H1 (cell line): Measurements from ENCODE around the gene GRM4. TPM values are rescaled to one million over a fixed set of nuclear protein-coding genes. Genes with fewer than 3 reads are reported as not detected.

Experiments used
- CTCF ChIA-PET: fragments of 300-600 bp; sonication (Branson Sonifier 250); formaldehyde crosslinking; loops from one replicate; lab custom pipeline; 2021; ENCODE audit not compliant: partially characterized antibody; lab: Charles Lee
- POLR2A ChIA-PET: fragments of 300-600 bp; sonication (Branson Sonifier 250); formaldehyde crosslinking; loops from one replicate; lab custom pipeline; 2021; ENCODE audit warnings: inconsistent platforms; ENCODE audit not compliant: partially characterized antibody; lab: Charles Lee
- DNase-seq, 2 experiments: peaks; one replicate each; pipeline versions ENCODE4 v3.0.0 to v3.0.0-alpha.2; 2010 to 2022; ENCODE audit warnings: low spot score in 2 of 2, low read depth in 1 of 2, mixed read lengths in 1 of 2
- FAIRE-seq: peaks from 2 replicates; lab custom pipeline; 2011; peaks lifted over from hg19 to GRCh38; lab: Jason Lieb, UNC
- H2AFZ ChIP-seq: 2 replicates; pipeline ENCODE4 v1.8.1; 2012; ENCODE audit warnings: low read length, inconsistent platforms
- H2AK5ac ChIP-seq: 2 replicates; pipeline ENCODE4 v1.6.1; 2013; ENCODE audit warnings: low read depth, low read length
- H2BK120ac ChIP-seq: replicated peaks from 2 replicates; pipeline ENCODE3; 2013; ENCODE audit warnings: low read depth, low read length, inconsistent platforms
- H2BK12ac ChIP-seq: 2 replicates; pipeline ENCODE4 v1.6.1; 2013; ENCODE audit warnings: low read depth, low read length
- H2BK15ac ChIP-seq: 2 replicates; pipeline ENCODE4 v1.6.1; 2013; ENCODE audit warnings: low read length
- H2BK20ac ChIP-seq: 2 replicates; pipeline ENCODE4 v1.6.1; 2013; ENCODE audit warnings: low read length
- H2BK5ac ChIP-seq: 2 replicates; pipeline ENCODE4 v1.6.1; 2013; ENCODE audit warnings: low read depth, low read length
- H3K14ac ChIP-seq: 2 replicates; pipeline ENCODE4 v1.6.1; 2013; ENCODE audit warnings: inconsistent platforms; ENCODE audit not compliant: insufficient read length
- H3K18ac ChIP-seq: 2 replicates; pipeline ENCODE4 v1.6.1; 2013; ENCODE audit warnings: low read length; ENCODE audit errors: extremely low read depth
- H3K23ac ChIP-seq: 2 replicates; pipeline ENCODE4 v1.6.1; 2013; ENCODE audit warnings: inconsistent platforms; ENCODE audit not compliant: insufficient read length
- H3K23me2 ChIP-seq: 2 replicates; pipeline ENCODE4 v1.6.1; 2013; ENCODE audit warnings: low read depth, low read length
- H3K27ac ChIP-seq: 2 replicates; pipeline ENCODE4 v1.6.1; 2011; ENCODE audit warnings: low read depth, low read length, inconsistent platforms
- H3K27me3 ChIP-seq, 4 experiments: replicated peaks in 1 of 4; 1 replicate in 1 of 4; 2 replicates in 3 of 4; pipeline versions ENCODE4 v1.6.1 to v1.8.1; 2011 to 2013; ENCODE audit warnings: low read length in 3 of 4, mild to moderate bottlenecking in 3 of 4, inconsistent platforms in 2 of 4, mixed read lengths in 2 of 4, moderate library complexity in 1 of 4; ENCODE audit not compliant: control insufficient read depth in 3 of 4, insufficient read depth in 3 of 4; ENCODE audit errors: extremely low read depth in 1 of 4
- H3K36me3 ChIP-seq, 4 experiments: 2 replicates each; pipeline versions ENCODE4 v1.6.1 to v1.8.1; 2011 to 2013; ENCODE audit warnings: mild to moderate bottlenecking in 4 of 4, low read length in 3 of 4, moderate library complexity in 2 of 4, control low read depth in 1 of 4, inconsistent platforms in 1 of 4; ENCODE audit not compliant: insufficient read depth in 4 of 4, control insufficient read depth in 2 of 4
- H3K4ac ChIP-seq: replicated peaks from 2 replicates; pipeline ENCODE3; 2013; ENCODE audit warnings: low read length, low read depth, mixed read lengths, inconsistent platforms; ENCODE audit not compliant: insufficient read length
- H3K4me1 ChIP-seq, 4 experiments: replicated peaks in 1 of 4; 1 replicate in 1 of 4; 2 replicates in 3 of 4; pipeline versions ENCODE4 v1.6.1 to v1.8.1; 2011 to 2013; ENCODE audit warnings: low read length in 3 of 4, inconsistent platforms in 2 of 4, mixed read lengths in 1 of 4; ENCODE audit not compliant: insufficient read depth in 4 of 4, control insufficient read depth in 3 of 4
- H3K4me2 ChIP-seq, 2 experiments: 2 replicates each; pipeline versions ENCODE4 v1.6.1 to v1.8.1; 2011 to 2013; ENCODE audit warnings: low read depth in 2 of 2, low read length in 2 of 2, control low read depth in 1 of 2, inconsistent platforms in 1 of 2, mild to moderate bottlenecking in 1 of 2; ENCODE audit not compliant: insufficient read depth in 1 of 2
- H3K4me3 ChIP-seq, 4 experiments: fragments of 200-600, 300-600 bp in 1 of 4; sonication (generic), shearing (Covaris generic), sonication (Bioruptor Twin) in 1 of 4; 2 replicates each; pipeline versions ENCODE4 v1.5.1 to v1.8.1; 2011 to 2016; ENCODE audit warnings: low read length in 4 of 4, low read depth in 3 of 4, control low read depth in 2 of 4, inconsistent platforms in 2 of 4, mild to moderate bottlenecking in 2 of 4, mixed read lengths in 1 of 4, moderate library complexity in 1 of 4; ENCODE audit not compliant: insufficient read depth in 2 of 4; ENCODE audit errors: extremely low read depth in 1 of 4
- H3K56ac ChIP-seq: replicated peaks from 2 replicates; pipeline ENCODE3; 2013; ENCODE audit warnings: low read depth, mild to moderate bottlenecking, mixed read lengths, low read length, inconsistent platforms; ENCODE audit not compliant: insufficient read length
- H3K79me1 ChIP-seq: 2 replicates; pipeline ENCODE4 v1.6.1; 2013; ENCODE audit warnings: low read depth, low read length, control low read depth
- H3K79me2 ChIP-seq, 2 experiments: 2 replicates each; pipeline versions ENCODE4 v1.6.1 to v1.8.1; 2012 to 2013; ENCODE audit warnings: low read length in 2 of 2, mild to moderate bottlenecking in 2 of 2, inconsistent platforms in 1 of 2; ENCODE audit not compliant: insufficient read depth in 2 of 2, control insufficient read depth in 1 of 2
- H3K9ac ChIP-seq, 4 experiments: replicated peaks in 1 of 4; 1 replicate in 1 of 4; 2 replicates in 3 of 4; pipeline versions ENCODE4 v1.6.1 to v1.8.1; 2011 to 2013; ENCODE audit warnings: low read depth in 3 of 4, low read length in 3 of 4, control low read depth in 2 of 4, mild to moderate bottlenecking in 2 of 4, moderate library complexity in 2 of 4, inconsistent platforms in 1 of 4; ENCODE audit errors: extremely low read depth in 1 of 4
- H3K9me3 ChIP-seq, 2 experiments: 2 replicates each; pipeline versions ENCODE4 v1.6.1 to v1.8.1; 2012 to 2013; ENCODE audit warnings: mild to moderate bottlenecking in 2 of 2, moderate library complexity in 2 of 2, control low read depth in 1 of 2, inconsistent platforms in 1 of 2, low read depth in 1 of 2, low read length in 1 of 2, mixed read lengths in 1 of 2; ENCODE audit not compliant: insufficient read depth in 2 of 2
- H4K20me1 ChIP-seq, 2 experiments: replicated peaks in 1 of 2; 2 replicates each; pipeline versions ENCODE3 to v1.8.1; 2011 to 2013; ENCODE audit warnings: inconsistent platforms in 2 of 2, low read length in 2 of 2, mild to moderate bottlenecking in 1 of 2; ENCODE audit not compliant: insufficient read depth in 2 of 2, control insufficient read depth in 1 of 2
- H4K5ac ChIP-seq: 2 replicates; pipeline ENCODE4 v1.6.1; 2013; ENCODE audit warnings: low read length, low read depth, mixed read lengths, inconsistent platforms; ENCODE audit not compliant: insufficient read length
- H4K8ac ChIP-seq: 2 replicates; pipeline ENCODE4 v1.8.0; 2013; ENCODE audit warnings: mild to moderate bottlenecking, moderate library complexity, low read length, inconsistent platforms; ENCODE audit not compliant: insufficient read depth; ENCODE audit errors: extremely low read depth
- H4K91ac ChIP-seq: replicated peaks from 2 replicates; pipeline ENCODE3; 2013; ENCODE audit warnings: low read length, mixed read lengths, inconsistent platforms; ENCODE audit not compliant: insufficient read length
- CBX8 ChIP-seq: fragments of 300-800, 300-1000 bp; sonication (generic); IDR thresholded peaks from 2 replicates; pipeline ENCODE4 v1.7.1; 2016; ENCODE audit warnings: low read depth, low read length, borderline replicate concordance
- WGBS, 2 experiments: shearing (Covaris generic) in 1 of 2; methylation state at CpG; one replicate each; pipeline versions ENCODE4 v1.1.6 to v1.1.7; 2013 to 2015; ENCODE audit warnings: low lambda C conversion rate in 2 of 2, mixed read lengths in 2 of 2, inconsistent platforms in 1 of 2, low coverage in 1 of 2, missing lambda C conversion rate in 1 of 2; ENCODE audit not compliant: insufficient replicate concordance in 2 of 2, insufficient coverage in 1 of 2, insufficient read length in 1 of 2; ENCODE audit errors: extremely low coverage in 1 of 2, missing lambda C conversion rate in 1 of 2; 5-methylcytosine and 5-hydroxymethylcytosine counted together
- polyA plus RNA-seq, 7 experiments: library from polyadenylated mRNA; depleted of rRNA in 3 of 7; stranded (reverse) in 5 of 7; unstranded in 2 of 7; fragments of >200 nt in 5 of 7; fragments of 200-250 nt in 2 of 7; gene quantifications; 1 replicate in 5 of 7; 2 replicates in 1 of 7; 4 replicates in 1 of 7; pipeline versions ENCODE4 v1.2.1 to v1.2.3, GENCODE V29; 2011 to 2013; ENCODE audit warnings: missing spikeins in 2 of 7, mixed read lengths in 2 of 7
- total RNA-seq: library from RNA; stranded (reverse); fragmentation: NEBNext Ultra II Directional; extraction: Animal tissue kit (Norgen Biotek cat#: 25700); gene quantifications from 2 replicates; pipeline ENCODE4 v1.2.1, GENCODE V29; 2021

Gene GRM4
- total and polyA plus RNA-seq, 2 of the 8 experiments (the other 6 are each of a cell fraction or from before 2014, with no cell fraction given), result 19.6 to 21.5 TPM

- H2AK5ac ChIP-seq, result 0 out of 2 replicates have a peak overlapping the region, but pooled peaks have one; percentile 24
- no peak overlapping the region for H3K27ac ChIP-seq
- no peak overlapping the region for H3K14ac ChIP-seq
- no peak overlapping the region for H3K9ac ChIP-seq
- H3K4me1 ChIP-seq, result peaks cover 0 to 2% (median 0%) of the 10 kb centered on the region in 4 experiments; a peak in 1 of 7 replicates
- no peak overlapping the region for H2BK5ac ChIP-seq
- no peak overlapping the region for H2BK15ac ChIP-seq
- FAIRE-seq (no peak), DNase-seq (no peak)
- H3K4me3 ChIP-seq, result no peak overlapping the region
- TF ChIP-seq CBX8, result no peak
- H4K20me1 ChIP-seq, result no peaks in the 10 kb centered on the region
- POLR2A ChIA-PET, result interaction anchor here (1.0 to 1.5 kb wide), 4 partner anchors 13 to 68 kb away, joined by 3 to 5 read pairs (median 4); partner anchors contain the start of gene HMGA1
- no peak overlapping the region for H2BK120ac ChIP-seq
- H3K79me1 ChIP-seq, result no peaks in the 10 kb centered on the region
- no peaks in the 10 kb centered on the region for H3K36me3 ChIP-seq
- no peak overlapping the region for H3K4ac ChIP-seq
- no peak overlapping the region for H4K5ac ChIP-seq
- H4K91ac ChIP-seq, result no peak overlapping the region
- H3K4me2 ChIP-seq, result no peak overlapping the region
- H3K18ac ChIP-seq, result no peak overlapping the region
- no peaks in the 10 kb centered on the region for H3K23me2 ChIP-seq
- no peaks in the 10 kb centered on the region for H3K79me2 ChIP-seq
- 84% methylated on average over 9 of the region's 9 CpGs; no CpG with 5 or more reads in 1 of the 2 experiments for WGBS, 2 experiments
- H2AFZ ChIP-seq, result no peak overlapping the region
- H2BK20ac ChIP-seq, result no peak overlapping the region
- H3K27me3 ChIP-seq, result no peaks in the 10 kb centered on the region
- CTCF ChIA-PET, result interaction anchor here (1.1 to 1.3 kb wide), 2 partner anchors 14 to 20 kb away, joined by 3 to 4 read pairs; no protein-coding TSS in a partner anchor
- H3K23ac ChIP-seq, result no peak overlapping the region
- H4K8ac ChIP-seq, result no peak overlapping the region
- H3K56ac ChIP-seq, result no peak overlapping the region
- H3K9me3 ChIP-seq, result no peaks in the 10 kb centered on the region; a peak in 1 of 4 replicates
- H2BK12ac ChIP-seq, result no peak overlapping the region
Measured at GRCh38 chr6:34176261-34177031, 30.6 kb upstream of the GRM4 start.
